ENCODE data around the gene TTLL3.

The TTLL3 gene

GRCh38 chr3:9809615-9810432, at the start of gene TTLL3:
TSS of gene TTLL3 (plus strand) at chr3:9810262. CDS start at chr3:9810662, 400 bp downstream.
- Histone ChIP-seq H3K27me3 (ENCODE audit: insufficient read depth, low read length) (no peaks in the 10 kb centered on the region), H3K79me2 (ENCODE audit: control insufficient read depth, insufficient read depth, low read length, unreplicated experiment) (no peaks in the 10 kb centered on the region), H3K4me1 (ENCODE audit: control insufficient read depth, insufficient read depth, low read length, unreplicated experiment) (peaks cover 25% of the 10 kb centered on the region), H3K27ac (ENCODE audit: low read depth, low read length) (peak within 1 kb of the TSS; percentile 79), H3K36me3 (ENCODE audit: insufficient read depth, low read length) (peaks cover 13% of the 10 kb centered on the region; the same call in 1 of the 2 replicates), H3K4me3 (ENCODE audit: low read depth, low read length) (peak within 1 kb of the TSS; percentile 76), H2AFZ (ENCODE audit: low read length, unreplicated experiment) (peak within 1 kb of the TSS; percentile 57)

GRCh38 chr3:9760779-9761505, 49.1 kb upstream of the TTLL3 start:
- Histone ChIP-seq H3K4me1 (ENCODE audit: control insufficient read depth, insufficient read depth, low read length, unreplicated experiment) (no peaks in the 10 kb centered on the region), H2AFZ (ENCODE audit: low read length, unreplicated experiment) (no peak overlapping the region), H3K79me2 (ENCODE audit: control insufficient read depth, insufficient read depth, low read length, unreplicated experiment) (no peaks in the 10 kb centered on the region), H3K4me3 (ENCODE audit: low read depth, low read length) (no peak overlapping the region), H3K27me3 (ENCODE audit: insufficient read depth, low read length) (no peaks in the 10 kb centered on the region), H3K36me3 (ENCODE audit: insufficient read depth, low read length) (peaks cover 6% of the 10 kb centered on the region; the same call in 1 of the 2 replicates), H3K27ac (ENCODE audit: low read depth, low read length) (no peak overlapping the region)

- Histone ChIP-seq H3K79me2 (ENCODE audit: control insufficient read depth, insufficient read depth, low read length, unreplicated experiment) (no peaks in the 10 kb centered on the region), H3K4me3 (ENCODE audit: low read depth, low read length) (no peak overlapping the region), H3K4me1 (ENCODE audit: control insufficient read depth, insufficient read depth, low read length, unreplicated experiment) (no peaks in the 10 kb centered on the region), H3K27ac (ENCODE audit: low read depth, low read length) (no peak overlapping the region), H2AFZ (ENCODE audit: low read length, unreplicated experiment) (no peak overlapping the region), H3K36me3 (ENCODE audit: insufficient read depth, low read length) (peaks cover 3% of the 10 kb centered on the region; the same call in 1 of the 2 replicates), H3K27me3 (ENCODE audit: insufficient read depth, low read length) (no peaks in the 10 kb centered on the region)
These were observed 48.1 kb upstream of the TTLL3 start for GRCh38 chr3:9761919-9762318.

- Histone ChIP-seq H3K79me2 (ENCODE audit: control insufficient read depth, insufficient read depth, low read length, unreplicated experiment) (no peaks in the 10 kb centered on the region), H2AFZ (ENCODE audit: low read length, unreplicated experiment) (no peak overlapping the region), H3K27ac (ENCODE audit: low read depth, low read length) (no peak overlapping the region), H3K36me3 (ENCODE audit: insufficient read depth, low read length) (no peaks in the 10 kb centered on the region), H3K4me1 (ENCODE audit: control insufficient read depth, insufficient read depth, low read length, unreplicated experiment) (peaks cover 9% of the 10 kb centered on the region), H3K4me3 (ENCODE audit: low read depth, low read length) (no peak overlapping the region), H3K27me3 (ENCODE audit: insufficient read depth, low read length) (no peaks in the 10 kb centered on the region)
These were observed 47.2 kb upstream of the TTLL3 start for GRCh38 chr3:9762871-9763270.

- no peak overlapping the region for H3K4me3 ChIP-seq (ENCODE audit: low read depth, low read length)
- no peak overlapping the region for H2AFZ ChIP-seq (ENCODE audit: low read length, unreplicated experiment)
- peaks cover 26% of the 10 kb centered on the region for H3K4me1 ChIP-seq (ENCODE audit: control insufficient read depth, insufficient read depth, low read length, unreplicated experiment)
- H3K27ac ChIP-seq (ENCODE audit: low read depth, low read length) = no peak overlapping the region
- peaks cover 14% of the 10 kb centered on the region for H3K79me2 ChIP-seq (ENCODE audit: control insufficient read depth, insufficient read depth, low read length, unreplicated experiment)
- no peaks in the 10 kb centered on the region for H3K27me3 ChIP-seq (ENCODE audit: insufficient read depth, low read length)
- no peaks in the 10 kb centered on the region for H3K36me3 ChIP-seq (ENCODE audit: insufficient read depth, low read length)
These were observed 44.2 kb upstream of the TTLL3 start for GRCh38 chr3:9765865-9766264.

GRCh38 chr3:9767418-9767817, 42.6 kb upstream of the TTLL3 start:
- peaks cover 14% of the 10 kb centered on the region for H3K79me2 ChIP-seq (ENCODE audit: control insufficient read depth, insufficient read depth, low read length, unreplicated experiment)
- H3K36me3 ChIP-seq (ENCODE audit: insufficient read depth, low read length) = no peaks in the 10 kb centered on the region
- H3K4me1 ChIP-seq (ENCODE audit: control insufficient read depth, insufficient read depth, low read length, unreplicated experiment) = peaks cover 26% of the 10 kb centered on the region
- no peak overlapping the region for H2AFZ ChIP-seq (ENCODE audit: low read length, unreplicated experiment)
- H3K27me3 ChIP-seq (ENCODE audit: insufficient read depth, low read length) = no peaks in the 10 kb centered on the region
- no peak overlapping the region for H3K4me3 ChIP-seq (ENCODE audit: low read depth, low read length)
- no peak overlapping the region for H3K27ac ChIP-seq (ENCODE audit: low read depth, low read length)

- H3K27me3 ChIP-seq (ENCODE audit: insufficient read depth, low read length) = no peaks in the 10 kb centered on the region
- peaks cover 26% of the 10 kb centered on the region for H3K4me1 ChIP-seq (ENCODE audit: control insufficient read depth, insufficient read depth, low read length, unreplicated experiment)
- peak overlapping the region; percentile 84 for H3K4me3 ChIP-seq (ENCODE audit: low read depth, low read length)
- no peak overlapping the region for H2AFZ ChIP-seq (ENCODE audit: low read length, unreplicated experiment)
- H3K36me3 ChIP-seq (ENCODE audit: insufficient read depth, low read length) = no peaks in the 10 kb centered on the region
- no peak overlapping the region for H3K27ac ChIP-seq (ENCODE audit: low read depth, low read length)
- peaks cover 14% of the 10 kb centered on the region for H3K79me2 ChIP-seq (ENCODE audit: control insufficient read depth, insufficient read depth, low read length, unreplicated experiment)
These were observed 41.8 kb upstream of the TTLL3 start for GRCh38 chr3:9768141-9768775.

- peak overlapping the region; percentile 84 for H3K4me3 ChIP-seq (ENCODE audit: low read depth, low read length)
- peaks cover 26% of the 10 kb centered on the region for H3K4me1 ChIP-seq (ENCODE audit: control insufficient read depth, insufficient read depth, low read length, unreplicated experiment)
- no peaks in the 10 kb centered on the region for H3K27me3 ChIP-seq (ENCODE audit: insufficient read depth, low read length)
- H3K36me3 ChIP-seq (ENCODE audit: insufficient read depth, low read length) = no peaks in the 10 kb centered on the region
- peaks cover 14% of the 10 kb centered on the region for H3K79me2 ChIP-seq (ENCODE audit: control insufficient read depth, insufficient read depth, low read length, unreplicated experiment)
- no peak overlapping the region for H3K27ac ChIP-seq (ENCODE audit: low read depth, low read length)
- H2AFZ ChIP-seq (ENCODE audit: low read length, unreplicated experiment) = no peak overlapping the region
These were observed 41.0 kb upstream of the TTLL3 start for GRCh38 chr3:9769012-9769411.

- Histone ChIP-seq H3K79me2 (ENCODE audit: control insufficient read depth, insufficient read depth, low read length, unreplicated experiment) (peaks cover 14% of the 10 kb centered on the region), H3K36me3 (ENCODE audit: insufficient read depth, low read length) (no peaks in the 10 kb centered on the region), H3K4me1 (ENCODE audit: control insufficient read depth, insufficient read depth, low read length, unreplicated experiment) (peaks cover 26% of the 10 kb centered on the region), H3K27me3 (ENCODE audit: insufficient read depth, low read length) (no peaks in the 10 kb centered on the region), H3K27ac (ENCODE audit: low read depth, low read length) (no peak within 1 kb of the TSS), H2AFZ (ENCODE audit: low read length, unreplicated experiment) (peak within 1 kb of the TSS; percentile 81), H3K4me3 (ENCODE audit: low read depth, low read length) (peak within 1 kb of the TSS; percentile 84)
These were observed 40.4 kb upstream of the TTLL3 start, which contains the start of gene CAMK1 for GRCh38 chr3:9769426-9770275. TSS of gene CAMK1 (minus strand) at chr3:9769947. CDS start at chr3:9767749, 2,198 bp downstream.
